ENCODE data around the gene CEP350. TPM values are rescaled to one million over a fixed set of nuclear protein-coding genes. Genes with fewer than 3 reads are reported as not detected.

The CEP350 gene
- total and polyA plus RNA-seq, 2 donors (not counting 1 experiment from before 2014, with no cell fraction given): 19.0 to 101 TPM

GRCh38 chr1:180136331-180136967 is 181.8 kb downstream of the CEP350 start:
- H3K27ac ChIP-seq (ENCODE audit: insufficient read depth, low read length): no peak overlapping the region
- no peak overlapping the region for H3K4me2 ChIP-seq (ENCODE audit: extremely low read depth, insufficient read depth, low read length)
- no peaks in the 10 kb centered on the region for H3K36me3 ChIP-seq (ENCODE audit: control insufficient read depth, insufficient read depth, low read length)

GRCh38 chr1:180136968-180137356 is 182.4 kb downstream of the CEP350 start:
- H3K4me1 ChIP-seq (ENCODE audit: control insufficient read depth, extremely low read depth, insufficient read depth, low read length): peaks cover 4% of the 10 kb centered on the region
- no peaks in the 10 kb centered on the region for H4K20me1 ChIP-seq (ENCODE audit: control insufficient read depth, extremely low read depth, insufficient read depth, low read length)
- TF ChIP-seq, protein P1, sequence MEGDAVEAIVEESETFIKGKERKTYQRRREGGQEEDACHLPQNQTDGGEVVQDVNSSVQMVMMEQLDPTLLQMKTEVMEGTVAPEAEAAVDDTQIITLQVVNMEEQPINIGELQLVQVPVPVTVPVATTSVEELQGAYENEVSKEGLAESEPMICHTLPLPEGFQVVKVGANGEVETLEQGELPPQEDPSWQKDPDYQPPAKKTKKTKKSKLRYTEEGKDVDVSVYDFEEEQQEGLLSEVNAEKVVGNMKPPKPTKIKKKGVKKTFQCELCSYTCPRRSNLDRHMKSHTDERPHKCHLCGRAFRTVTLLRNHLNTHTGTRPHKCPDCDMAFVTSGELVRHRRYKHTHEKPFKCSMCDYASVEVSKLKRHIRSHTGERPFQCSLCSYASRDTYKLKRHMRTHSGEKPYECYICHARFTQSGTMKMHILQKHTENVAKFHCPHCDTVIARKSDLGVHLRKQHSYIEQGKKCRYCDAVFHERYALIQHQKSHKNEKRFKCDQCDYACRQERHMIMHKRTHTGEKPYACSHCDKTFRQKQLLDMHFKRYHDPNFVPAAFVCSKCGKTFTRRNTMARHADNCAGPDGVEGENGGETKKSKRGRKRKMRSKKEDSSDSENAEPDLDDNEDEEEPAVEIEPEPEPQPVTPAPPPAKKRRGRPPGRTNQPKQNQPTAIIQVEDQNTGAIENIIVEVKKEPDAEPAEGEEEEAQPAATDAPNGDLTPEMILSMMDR (conservative IDR thresholded peaks at IDR 0.05 in 1 of 2, IDR thresholded peaks at IDR 0.05 in 1 of 2; ENCODE audit: low read depth in 1 of 2, low read length in 2 of 2): no peak
- no peak for TF ChIP-seq EZH2 (IDR thresholded peaks at IDR 0.05; ENCODE audit: low read length, missing control alignments)
- H3K4me2 ChIP-seq (ENCODE audit: extremely low read depth, insufficient read depth, low read length): no peak overlapping the region
- H3K4me3 ChIP-seq (replicated peaks in 1 of 4; ENCODE audit: control extremely low read depth in 1 of 4, insufficient read depth in 1 of 4, low read depth in 3 of 4, low read length in 4 of 4): no peak overlapping the region
- no peaks in the 10 kb centered on the region for H3K36me3 ChIP-seq (ENCODE audit: control insufficient read depth, insufficient read depth, low read length)
- H3K27ac ChIP-seq (ENCODE audit: insufficient read depth, low read length): no peak overlapping the region
- no peak overlapping the region for H3K9ac ChIP-seq (ENCODE audit: insufficient read depth, low read length)
- H3K79me2 ChIP-seq (ENCODE audit: control insufficient read depth, insufficient read depth, low read length): no peaks in the 10 kb centered on the region
- no peaks in the 10 kb centered on the region for H3K9me3 ChIP-seq (ENCODE audit: control insufficient read depth, insufficient read depth, low read depth, low read length)
- DNase-seq (ENCODE audit: low read depth in 2 of 2): no peak
- no peaks in the 10 kb centered on the region for H3K27me3 ChIP-seq (ENCODE audit: control insufficient read depth, insufficient read depth, low read length)
- H2AFZ ChIP-seq (ENCODE audit: low read length): no peak overlapping the region

More at GRCh38 chr1:180136331-180136967, 181.8 kb downstream of the CEP350 start:
- Histone ChIP-seq H3K9me3 (ENCODE audit: control insufficient read depth, insufficient read depth, low read depth, low read length) (no peaks in the 10 kb centered on the region), H3K9ac (ENCODE audit: insufficient read depth, low read length) (no peak overlapping the region), H4K20me1 (ENCODE audit: control insufficient read depth, extremely low read depth, insufficient read depth, low read length) (no peaks in the 10 kb centered on the region), H3K4me1 (ENCODE audit: control insufficient read depth, extremely low read depth, insufficient read depth, low read length) (peaks cover 7% of the 10 kb centered on the region), H3K4me3 (replicated peaks in 1 of 4; ENCODE audit: control extremely low read depth in 1 of 4, insufficient read depth in 1 of 4, low read depth in 3 of 4, low read length in 4 of 4) (no peak overlapping the region), H2AFZ (ENCODE audit: low read length) (peak overlapping the region; percentile 61), H3K79me2 (ENCODE audit: control insufficient read depth, insufficient read depth, low read length) (no peaks in the 10 kb centered on the region), H3K27me3 (ENCODE audit: control insufficient read depth, insufficient read depth, low read length) (no peaks in the 10 kb centered on the region)
- DNase-seq (ENCODE audit: low read depth in 2 of 2): peak in 1 of 2 donors; percentile 38
- no peak for TF ChIP-seq EZH2 (IDR thresholded peaks at IDR 0.05; ENCODE audit: low read length, missing control alignments)
- TF ChIP-seq, protein P1 (conservative IDR thresholded peaks at IDR 0.05 in 1 of 2, IDR thresholded peaks at IDR 0.05 in 1 of 2; ENCODE audit: low read depth in 1 of 2, low read length in 2 of 2): no peak

- Histone ChIP-seq H3K9me3 (ENCODE audit: control insufficient read depth, insufficient read depth, low read depth, low read length) (no peaks in the 10 kb centered on the region), H3K79me2 (ENCODE audit: control insufficient read depth, insufficient read depth, low read length) (no peaks in the 10 kb centered on the region), H3K9ac (ENCODE audit: insufficient read depth, low read length) (no peak overlapping the region), H3K27me3 (ENCODE audit: control insufficient read depth, insufficient read depth, low read length) (no peaks in the 10 kb centered on the region), H3K4me2 (ENCODE audit: extremely low read depth, insufficient read depth, low read length) (no peak overlapping the region), H2AFZ (ENCODE audit: low read length) (no peak overlapping the region), H3K36me3 (ENCODE audit: control insufficient read depth, insufficient read depth, low read length) (no peaks in the 10 kb centered on the region), H3K27ac (ENCODE audit: insufficient read depth, low read length) (no peak overlapping the region), H4K20me1 (ENCODE audit: control insufficient read depth, extremely low read depth, insufficient read depth, low read length) (no peaks in the 10 kb centered on the region), H3K4me3 (replicated peaks in 1 of 4; ENCODE audit: control extremely low read depth in 1 of 4, insufficient read depth in 1 of 4, low read depth in 3 of 4, low read length in 4 of 4) (no peak overlapping the region), H3K4me1 (ENCODE audit: control insufficient read depth, extremely low read depth, insufficient read depth, low read length) (no peaks in the 10 kb centered on the region)
- no peak for DNase-seq (ENCODE audit: low read depth in 2 of 2)
- no peak for TF ChIP-seq EZH2 (IDR thresholded peaks at IDR 0.05; ENCODE audit: low read length, missing control alignments)
- TF ChIP-seq, protein P1 (conservative IDR thresholded peaks at IDR 0.05 in 1 of 2, IDR thresholded peaks at IDR 0.05 in 1 of 2; ENCODE audit: low read depth in 1 of 2, low read length in 2 of 2): no peak
Observed at GRCh38 chr1:180137776-180138175, 183.2 kb downstream of the CEP350 start.
